WTC11 (cell line): ENCODE data around the gene CD86. TPM values are rescaled to one million over a fixed set of nuclear protein-coding genes. Genes with fewer than 3 reads are reported as not detected.

Experiments
- ATAC-seq: fragments of 200-7000 bp; cut with Tn5 transposase; 2 replicates; pipeline ENCODE4 v1.10.0; 2021; ENCODE audit warnings: mild to moderate bottlenecking, moderate library complexity
- CTCF ChIA-PET: fragments of 300-600 bp; sonication (Branson Sonifier 250); formaldehyde crosslinking; loops from one replicate; lab custom pipeline; 2021; ENCODE audit warnings: antibody characterized with exemption; lab: Charles Lee
- POLR2A ChIA-PET: fragments of 350-600 bp; sonication (Branson Sonifier 250); formaldehyde crosslinking; loops from one replicate; lab custom pipeline; 2021; ENCODE audit warnings: antibody characterized with exemption; lab: Charles Lee
- DNase-seq: peaks from one replicate; pipeline ENCODE4 v3.0.0; 2021; ENCODE audit warnings: low spot score
- H3K27ac Mint-ChIP-seq: 2 replicates; pipeline ENCODE4 v1.8.0; 2021; ENCODE audit warnings: mixed read lengths
- H3K27me3 Mint-ChIP-seq: 2 replicates; pipeline ENCODE4 v1.8.0; 2021; ENCODE audit warnings: low read depth, mild to moderate bottlenecking, moderate library complexity, mixed read lengths
- H3K36me3 Mint-ChIP-seq: 2 replicates; pipeline ENCODE4 v1.8.0; 2021; ENCODE audit warnings: mixed read lengths
- H3K4me1 Mint-ChIP-seq: 2 replicates; pipeline ENCODE4 v1.8.0; 2022; ENCODE audit warnings: mixed read lengths
- H3K4me3 Mint-ChIP-seq: 2 replicates; pipeline ENCODE4 v1.8.0; 2021; ENCODE audit warnings: mild to moderate bottlenecking, moderate library complexity, mixed read lengths
- H3K9me3 Mint-ChIP-seq: 2 replicates; pipeline ENCODE4 v1.8.0; 2021; ENCODE audit warnings: mixed read lengths
- ARID4B ChIP-seq: sonication (generic); formaldehyde crosslinking; IDR thresholded peaks from 2 replicates; pipeline ENCODE4 v1.8.0; 2023; ENCODE audit warnings: missing genetic modification reagents, mild to moderate bottlenecking, borderline replicate concordance
- ELF4 ChIP-seq: sonication (generic); formaldehyde crosslinking; IDR thresholded peaks from 2 replicates; pipeline ENCODE4 v1.8.1; 2022; ENCODE audit warnings: low read depth, mild to moderate bottlenecking, moderate library complexity, missing genetic modification reagents
- FOXK1 ChIP-seq: sonication (generic); formaldehyde crosslinking; IDR thresholded peaks from 2 replicates; pipeline ENCODE4 v1.8.0; 2022; ENCODE audit warnings: mild to moderate bottlenecking, moderate library complexity, missing genetic modification reagents
- HMGA2 ChIP-seq: fragments of 250-450 bp; sonication (Bioruptor Pico); IDR thresholded peaks from 2 replicates; pipeline ENCODE4 v1.4.0; 2021; ENCODE audit warnings: mild to moderate bottlenecking, moderate library complexity
- KAT7 ChIP-seq: sonication (generic); formaldehyde crosslinking; IDR thresholded peaks from 2 replicates; pipeline ENCODE4 v1.8.1; 2023; ENCODE audit warnings: missing genetic modification reagents, mild to moderate bottlenecking, borderline replicate concordance
- NFATC4 ChIP-seq: fragments of 250-450 bp; sonication (Bioruptor Pico); IDR thresholded peaks from 2 replicates; pipeline ENCODE4 v1.9.0; 2021; ENCODE audit warnings: mild to moderate bottlenecking
- NFYB ChIP-seq: sonication (generic); formaldehyde crosslinking; conservative IDR thresholded peaks from 2 replicates; pipeline ENCODE4 v1.8.0; 2022; ENCODE audit warnings: low read depth, missing genetic modification reagents
- RORB ChIP-seq: fragments of 250-450 bp; sonication (Bioruptor Pico); IDR thresholded peaks from 2 replicates; pipeline ENCODE4 v1.9.0; 2021; ENCODE audit warnings: mild to moderate bottlenecking
- SMAD4 ChIP-seq: sonication (generic); formaldehyde crosslinking; IDR thresholded peaks from 2 replicates; pipeline ENCODE4 v1.8.0; 2022; ENCODE audit warnings: mild to moderate bottlenecking, missing genetic modification reagents
- STAT6 ChIP-seq: sonication (generic); formaldehyde crosslinking; conservative IDR thresholded peaks from 2 replicates; pipeline ENCODE4 v1.8.1; 2023; ENCODE audit warnings: mild to moderate bottlenecking, low read depth, missing genetic modification reagents, moderate library complexity
- TEAD1 ChIP-seq: sonication (generic); formaldehyde crosslinking; IDR thresholded peaks from 2 replicates; pipeline ENCODE4 v1.8.0; 2022; ENCODE audit warnings: mild to moderate bottlenecking, missing genetic modification reagents
- TEAD4 ChIP-seq: sonication (generic); formaldehyde crosslinking; IDR thresholded peaks from 2 replicates; pipeline ENCODE4 v1.8.0; 2022; ENCODE audit warnings: mild to moderate bottlenecking, missing genetic modification reagents
- TP53 ChIP-seq: sonication (generic); formaldehyde crosslinking; IDR thresholded peaks from 2 replicates; pipeline ENCODE4 v1.8.1; 2023; ENCODE audit warnings: mild to moderate bottlenecking, missing genetic modification reagents
- ZNF219 ChIP-seq: sonication (generic); formaldehyde crosslinking; IDR thresholded peaks from 2 replicates; pipeline ENCODE4 v1.8.0; 2023; ENCODE audit warnings: missing genetic modification reagents, mild to moderate bottlenecking, borderline replicate concordance
- ZNF317 ChIP-seq: sonication (generic); formaldehyde crosslinking; IDR thresholded peaks from 2 replicates; pipeline ENCODE4 v1.8.1; 2023; ENCODE audit warnings: low read depth, mild to moderate bottlenecking, moderate library complexity, missing genetic modification reagents, borderline replicate concordance
- total RNA-seq: library from RNA; stranded (reverse); gene quantifications from 3 replicates; pipeline ENCODE4 v1.2.3, GENCODE V29; 2021
- TF ChIP-seq, protein P1 (sequence below): sonication (generic); formaldehyde crosslinking; IDR thresholded peaks from 2 replicates; pipeline ENCODE4 v1.8.0; 2022; ENCODE audit warnings: mild to moderate bottlenecking, missing genetic modification reagents
- TF ChIP-seq, protein P2 (sequence below): fragments of 250-450 bp; sonication (Bioruptor Pico); IDR thresholded peaks from 2 replicates; pipeline ENCODE4 v1.9.0; 2021; ENCODE audit warnings: mild to moderate bottlenecking, borderline replicate concordance
- TF ChIP-seq, protein P3 (sequence below): sonication (generic); formaldehyde crosslinking; IDR thresholded peaks from 2 replicates; pipeline ENCODE4 v1.8.0; 2022; ENCODE audit warnings: mild to moderate bottlenecking, missing genetic modification reagents

The CD86 gene
- total RNA-seq, 1 experiment from 2014 or later: 0.61 TPM

DNA sequence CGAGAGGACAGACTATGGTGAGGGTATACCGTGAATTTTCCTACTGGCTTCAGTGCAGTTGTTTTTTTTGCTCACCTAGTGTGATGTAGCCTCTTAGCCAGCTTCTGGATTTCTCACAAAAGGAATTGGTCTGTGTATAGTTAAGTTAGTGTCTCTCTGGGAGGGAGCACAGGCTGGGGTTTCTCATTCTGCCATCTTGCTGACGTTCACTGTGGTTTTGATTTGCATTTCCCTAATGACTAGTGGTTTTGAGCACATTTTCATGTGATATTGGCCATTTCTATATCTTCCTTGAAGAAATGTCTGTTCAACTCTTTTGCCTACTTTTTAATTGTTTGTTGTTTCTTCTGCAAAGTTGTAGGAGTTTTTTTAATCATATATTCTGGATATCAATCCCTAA, 2.2 kb upstream of the CD86 start (continued):
- no peak for TF ChIP-seq NFYB (CRISPR knock-in tag)
- TF ChIP-seq TEAD4: no peak
- TF ChIP-seq, protein P1, sequence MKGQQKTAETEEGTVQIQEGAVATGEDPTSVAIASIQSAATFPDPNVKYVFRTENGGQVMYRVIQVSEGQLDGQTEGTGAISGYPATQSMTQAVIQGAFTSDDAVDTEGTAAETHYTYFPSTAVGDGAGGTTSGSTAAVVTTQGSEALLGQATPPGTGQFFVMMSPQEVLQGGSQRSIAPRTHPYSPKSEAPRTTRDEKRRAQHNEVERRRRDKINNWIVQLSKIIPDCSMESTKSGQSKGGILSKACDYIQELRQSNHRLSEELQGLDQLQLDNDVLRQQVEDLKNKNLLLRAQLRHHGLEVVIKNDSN (CRISPR knock-in tag): no peak
- TF ChIP-seq, all 79 proteins: peak for 0

DNA sequence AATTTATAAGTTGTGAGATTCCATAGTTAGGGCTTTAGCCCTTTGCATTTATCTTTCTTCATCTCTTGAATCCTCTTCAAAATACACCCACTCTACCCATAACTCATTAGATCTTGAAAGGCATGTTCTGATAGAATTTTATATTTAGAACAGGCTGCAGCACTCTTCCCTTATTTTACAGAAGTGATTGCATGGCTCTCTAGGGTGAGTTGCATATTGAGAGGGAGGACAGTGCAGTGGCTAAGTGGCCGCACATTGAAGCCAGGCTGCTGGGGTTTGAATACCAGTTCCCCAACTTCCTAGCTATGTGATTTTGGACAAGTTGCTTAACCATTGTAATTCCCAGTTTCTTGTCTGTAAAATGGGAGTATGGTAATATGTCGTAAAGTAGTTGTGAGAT, 2.5 kb downstream of the CD86 start:
- Mint-ChIP-seq H3K27ac (no peak overlapping the region), H3K36me3 (no peaks in the 10 kb centered on the region), H3K9me3 (no peaks in the 10 kb centered on the region)
- POLR2A ChIA-PET: no interaction called here
- no peak for TF ChIP-seq NFATC4 (CRISPR knock-in tag)
- no peak for TF ChIP-seq TP53 (CRISPR knock-in tag)
- TF ChIP-seq FOXK1 (CRISPR knock-in tag): no peak
- no peak for TF ChIP-seq RORB (CRISPR knock-in tag)
- TF ChIP-seq, protein P2, sequence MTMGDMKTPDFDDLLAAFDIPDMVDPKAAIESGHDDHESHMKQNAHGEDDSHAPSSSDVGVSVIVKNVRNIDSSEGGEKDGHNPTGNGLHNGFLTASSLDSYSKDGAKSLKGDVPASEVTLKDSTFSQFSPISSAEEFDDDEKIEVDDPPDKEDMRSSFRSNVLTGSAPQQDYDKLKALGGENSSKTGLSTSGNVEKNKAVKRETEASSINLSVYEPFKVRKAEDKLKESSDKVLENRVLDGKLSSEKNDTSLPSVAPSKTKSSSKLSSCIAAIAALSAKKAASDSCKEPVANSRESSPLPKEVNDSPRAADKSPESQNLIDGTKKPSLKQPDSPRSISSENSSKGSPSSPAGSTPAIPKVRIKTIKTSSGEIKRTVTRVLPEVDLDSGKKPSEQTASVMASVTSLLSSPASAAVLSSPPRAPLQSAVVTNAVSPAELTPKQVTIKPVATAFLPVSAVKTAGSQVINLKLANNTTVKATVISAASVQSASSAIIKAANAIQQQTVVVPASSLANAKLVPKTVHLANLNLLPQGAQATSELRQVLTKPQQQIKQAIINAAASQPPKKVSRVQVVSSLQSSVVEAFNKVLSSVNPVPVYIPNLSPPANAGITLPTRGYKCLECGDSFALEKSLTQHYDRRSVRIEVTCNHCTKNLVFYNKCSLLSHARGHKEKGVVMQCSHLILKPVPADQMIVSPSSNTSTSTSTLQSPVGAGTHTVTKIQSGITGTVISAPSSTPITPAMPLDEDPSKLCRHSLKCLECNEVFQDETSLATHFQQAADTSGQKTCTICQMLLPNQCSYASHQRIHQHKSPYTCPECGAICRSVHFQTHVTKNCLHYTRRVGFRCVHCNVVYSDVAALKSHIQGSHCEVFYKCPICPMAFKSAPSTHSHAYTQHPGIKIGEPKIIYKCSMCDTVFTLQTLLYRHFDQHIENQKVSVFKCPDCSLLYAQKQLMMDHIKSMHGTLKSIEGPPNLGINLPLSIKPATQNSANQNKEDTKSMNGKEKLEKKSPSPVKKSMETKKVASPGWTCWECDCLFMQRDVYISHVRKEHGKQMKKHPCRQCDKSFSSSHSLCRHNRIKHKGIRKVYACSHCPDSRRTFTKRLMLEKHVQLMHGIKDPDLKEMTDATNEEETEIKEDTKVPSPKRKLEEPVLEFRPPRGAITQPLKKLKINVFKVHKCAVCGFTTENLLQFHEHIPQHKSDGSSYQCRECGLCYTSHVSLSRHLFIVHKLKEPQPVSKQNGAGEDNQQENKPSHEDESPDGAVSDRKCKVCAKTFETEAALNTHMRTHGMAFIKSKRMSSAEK (CRISPR knock-in tag): no peak
- no peak for TF ChIP-seq HMGA2
- TF ChIP-seq ZNF219 (CRISPR knock-in tag): no peak
- TF ChIP-seq, protein P3, sequence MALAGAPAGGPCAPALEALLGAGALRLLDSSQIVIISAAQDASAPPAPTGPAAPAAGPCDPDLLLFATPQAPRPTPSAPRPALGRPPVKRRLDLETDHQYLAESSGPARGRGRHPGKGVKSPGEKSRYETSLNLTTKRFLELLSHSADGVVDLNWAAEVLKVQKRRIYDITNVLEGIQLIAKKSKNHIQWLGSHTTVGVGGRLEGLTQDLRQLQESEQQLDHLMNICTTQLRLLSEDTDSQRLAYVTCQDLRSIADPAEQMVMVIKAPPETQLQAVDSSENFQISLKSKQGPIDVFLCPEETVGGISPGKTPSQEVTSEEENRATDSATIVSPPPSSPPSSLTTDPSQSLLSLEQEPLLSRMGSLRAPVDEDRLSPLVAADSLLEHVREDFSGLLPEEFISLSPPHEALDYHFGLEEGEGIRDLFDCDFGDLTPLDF: no peak
- no peak for TF ChIP-seq TEAD1
- no peak for TF ChIP-seq ARID4B (CRISPR knock-in tag)
- no peak for TF ChIP-seq ZNF317 (CRISPR knock-in tag)
- no peak for TF ChIP-seq SMAD4
- TF ChIP-seq, protein P1 (CRISPR knock-in tag): no peak
- no peak for TF ChIP-seq ELF4 (CRISPR knock-in tag)
- TF ChIP-seq STAT6 (CRISPR knock-in tag): no peak
- TF ChIP-seq KAT7 (CRISPR knock-in tag): no peak
- TF ChIP-seq, all 79 proteins: peak for 0
- Mint-ChIP-seq H3K27me3 (no peaks in the 10 kb centered on the region), H3K4me1 (peaks cover 17% of the 10 kb centered on the region), H3K4me3 (no peak overlapping the region)
- CTCF ChIA-PET: no interaction called here
- ATAC-seq (no peak), DNase-seq (no peak)
